GM10266 (cell line): ENCODE results near the gene NARS2.
A peak's percentile ranks its signal among the peaks of the same experiment; 100 is the strongest.

Experiments used
- DNase-seq: peaks from one replicate; pipeline ENCODE4 v3.0.0; 2012; ENCODE audit errors: extremely low spot score
- CTCF ChIP-seq: IDR thresholded peaks from 2 replicates; pipeline ENCODE4 v1.5.1; 2012; ENCODE audit warnings: mild to moderate bottlenecking, low read depth; ENCODE audit not compliant: control insufficient read depth, insufficient read depth; ENCODE audit errors: missing control alignments

The NARS2 gene

GRCh38 chr11:78536933-78537332 lies 37.7 kb downstream of the NARS2 start:
- no peak for TF ChIP-seq CTCF

GRCh38 chr11:78535920-78536319 lies 38.7 kb downstream of the NARS2 start:
- DNase-seq, result no peak

More at GRCh38 chr11:78536933-78537332, 37.7 kb downstream of the NARS2 start:
- DNase-seq, result no peak

GRCh38 chr11:78535027-78535426 lies 39.6 kb downstream of the NARS2 start:
- TF ChIP-seq CTCF, result no peak

More at GRCh38 chr11:78535920-78536319, 38.7 kb downstream of the NARS2 start:
- TF ChIP-seq CTCF, result no peak

GRCh38 chr11:78533399-78533798 lies 41.3 kb downstream of the NARS2 start:
- no peak for TF ChIP-seq CTCF

More at GRCh38 chr11:78535027-78535426, 39.6 kb downstream of the NARS2 start:
- peak; percentile 41 for DNase-seq

GRCh38 chr11:78532991-78533390 lies 41.7 kb downstream of the NARS2 start:
- no peak for DNase-seq
- no peak for TF ChIP-seq CTCF

More at GRCh38 chr11:78533399-78533798, 41.3 kb downstream of the NARS2 start:
- peak; percentile 24 for DNase-seq

- DNase-seq, result no peak
- no peak for TF ChIP-seq CTCF
Observed at GRCh38 chr11:78526497-78527146, 48.0 kb downstream of the NARS2 start.

- TF ChIP-seq CTCF, result no peak
- no peak for DNase-seq
Observed at GRCh38 chr11:78525720-78526119, 48.9 kb downstream of the NARS2 start.
